HG03103 (cell line): ENCODE data around the gene CPXM2.

ENCODE experiments used
- ATAC-seq: cut with Tn5 transposase; IDR thresholded peaks from one replicate; pipeline ENCODE4 v1.9.1; 2021; ENCODE audit warnings: low read depth; ENCODE audit not compliant: unreplicated experiment

CPXM2 gene

DNA sequence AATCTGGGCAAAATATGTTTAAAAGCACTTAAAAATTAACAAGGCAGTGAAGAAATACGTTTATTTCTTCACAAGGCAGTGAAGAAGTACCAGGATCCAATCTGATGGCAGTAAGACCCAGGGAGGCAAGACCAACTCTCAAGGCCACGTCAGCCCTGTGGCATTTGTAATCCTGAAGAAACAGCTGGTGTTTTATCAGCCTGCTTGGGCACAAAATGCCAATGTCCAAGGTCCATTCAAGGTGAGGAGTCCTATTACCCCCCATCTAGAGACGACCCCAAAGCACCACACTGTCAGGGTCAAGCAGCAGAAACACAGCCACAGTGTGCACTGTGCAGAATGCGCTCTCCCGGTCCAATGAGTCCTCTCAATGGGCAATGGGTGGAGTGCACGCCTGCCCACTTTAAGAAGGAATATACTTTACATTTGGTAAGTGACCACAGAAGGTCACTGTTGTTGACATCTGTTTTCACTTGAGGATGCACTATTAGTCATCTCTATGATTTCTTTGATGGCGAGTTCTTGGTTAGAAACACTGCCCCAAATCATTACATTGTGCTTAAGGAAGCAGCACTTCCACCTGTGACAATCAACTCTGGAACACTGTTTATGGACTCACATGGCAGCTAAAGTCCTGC, 12.8 kb downstream of the CPXM2 start:
- no peak for ATAC-seq

DNA sequence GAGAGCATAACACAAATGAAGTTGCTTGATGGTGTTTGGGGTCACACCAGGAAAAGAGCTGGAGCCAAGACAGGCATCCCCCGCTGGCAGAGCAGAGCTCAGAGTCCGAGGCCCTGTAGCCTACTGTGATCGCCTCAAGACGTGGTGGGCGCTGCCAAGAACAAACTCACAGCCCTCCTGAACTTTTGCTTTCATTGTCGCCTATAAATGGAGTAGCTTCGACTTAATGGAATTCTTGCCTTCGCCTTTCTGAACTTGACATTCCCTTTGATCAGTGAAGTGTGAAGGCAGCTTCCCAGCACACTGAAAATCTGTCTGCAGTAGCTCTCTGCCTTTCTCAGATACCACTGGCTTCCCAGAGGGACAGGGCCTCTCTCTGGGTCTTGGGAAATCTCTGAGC, 21.3 kb downstream of the CPXM2 start:
- no peak for ATAC-seq

DNA sequence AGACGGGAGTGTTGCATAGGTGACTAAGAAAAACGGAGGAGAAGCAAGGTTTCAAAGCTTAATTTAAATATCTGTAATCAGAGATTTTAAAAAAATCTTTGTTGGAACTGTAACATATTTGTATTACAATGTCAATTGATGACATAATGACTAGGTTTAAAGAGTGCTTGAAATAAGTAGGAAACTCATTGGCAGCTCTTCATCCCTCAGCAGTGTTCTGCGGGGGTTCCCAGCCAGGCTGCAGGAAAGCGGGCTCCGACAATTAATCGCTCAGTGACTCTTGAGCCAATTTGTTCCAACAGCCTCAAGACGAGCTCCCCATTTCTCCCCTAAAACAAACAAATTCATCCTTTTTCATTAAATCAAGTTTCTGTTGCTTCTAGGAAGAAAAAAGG, 22.6 kb downstream of the CPXM2 start:
- no peak for ATAC-seq

DNA sequence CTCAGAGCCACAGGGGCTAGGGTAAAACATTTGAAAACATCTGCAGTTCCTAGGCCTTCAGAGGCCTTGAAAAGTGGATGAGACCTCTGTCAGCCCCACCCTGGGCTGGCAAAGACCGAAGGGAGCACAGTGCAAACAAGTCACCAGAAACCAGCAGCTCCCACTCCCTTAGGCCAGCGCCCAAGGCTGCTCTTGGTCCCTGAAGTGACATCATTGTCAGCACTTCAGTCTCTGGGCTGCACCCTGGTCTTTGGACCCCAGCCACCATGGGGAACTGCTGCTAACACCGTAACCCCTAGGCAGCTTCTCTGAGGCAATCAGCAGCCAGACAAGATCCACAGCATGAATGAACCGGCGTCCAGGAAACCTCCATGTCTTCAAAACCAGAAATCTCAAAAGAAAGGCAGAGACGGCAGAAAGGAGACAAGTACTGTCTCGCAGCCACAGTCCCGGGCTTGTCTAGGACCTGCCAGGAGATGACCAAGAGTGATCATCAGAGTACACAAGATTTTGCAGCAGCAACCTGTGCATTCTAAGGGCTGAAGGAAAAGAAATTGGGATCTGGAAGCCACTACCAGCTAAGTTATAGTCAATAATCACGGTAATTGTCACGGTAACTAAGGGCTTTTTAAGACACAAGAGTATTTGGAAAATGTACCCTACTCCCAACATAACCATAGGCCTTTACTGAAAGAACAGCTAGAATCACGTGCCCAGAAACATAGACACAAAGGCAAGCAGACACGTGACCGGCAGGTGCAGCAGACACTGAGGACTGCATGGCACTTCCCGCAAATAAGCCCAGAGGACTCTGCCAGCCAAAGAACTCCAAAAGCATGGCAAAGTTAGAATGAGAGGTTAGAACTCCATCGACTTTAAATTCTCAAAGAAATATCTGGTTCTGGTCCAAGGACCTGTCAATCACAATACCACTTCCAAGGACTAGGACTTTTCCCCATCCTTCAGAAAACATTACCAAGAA, 23.3 kb downstream of the CPXM2 start:
- ATAC-seq = no peak

DNA sequence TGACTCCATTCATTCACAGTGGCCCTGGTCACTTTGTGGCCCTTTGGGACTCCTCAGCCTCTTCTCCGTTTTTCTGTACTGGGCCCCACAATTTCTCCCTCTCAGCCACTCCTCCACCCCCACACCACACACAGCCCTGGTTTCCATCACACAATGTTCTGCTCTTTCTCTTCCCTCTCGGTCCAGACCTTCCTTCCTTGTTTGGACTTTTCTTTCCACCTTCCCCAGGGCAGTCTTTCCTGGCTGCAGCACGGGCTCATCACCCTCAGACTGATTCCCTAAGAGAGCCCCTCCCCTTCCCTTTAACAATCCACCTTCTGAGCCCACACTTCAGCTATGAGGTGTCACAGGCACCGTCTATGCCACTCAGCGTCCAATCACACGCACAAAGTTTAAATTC, 25.7 kb downstream of the CPXM2 start:
- ATAC-seq = no peak

DNA sequence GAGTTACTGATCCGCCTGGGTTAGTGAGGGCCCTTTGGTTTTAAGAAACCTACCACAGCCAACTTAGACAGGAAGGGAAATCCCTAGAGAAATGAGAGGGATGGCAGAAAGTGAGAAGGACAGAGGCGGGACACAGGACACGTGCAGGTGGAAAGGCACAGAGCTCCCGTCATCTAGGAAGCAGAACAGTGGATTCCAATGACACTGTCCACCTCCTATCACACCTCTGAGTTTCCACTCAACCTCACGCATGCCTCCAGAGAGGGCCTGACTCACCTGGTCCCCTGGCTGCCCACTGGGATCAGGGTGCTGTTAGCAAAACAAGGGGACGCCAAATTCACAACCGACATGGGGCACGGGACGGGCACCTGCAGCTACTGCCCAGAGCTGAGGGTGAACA, 26.3 kb downstream of the CPXM2 start:
- ATAC-seq = no peak

DNA sequence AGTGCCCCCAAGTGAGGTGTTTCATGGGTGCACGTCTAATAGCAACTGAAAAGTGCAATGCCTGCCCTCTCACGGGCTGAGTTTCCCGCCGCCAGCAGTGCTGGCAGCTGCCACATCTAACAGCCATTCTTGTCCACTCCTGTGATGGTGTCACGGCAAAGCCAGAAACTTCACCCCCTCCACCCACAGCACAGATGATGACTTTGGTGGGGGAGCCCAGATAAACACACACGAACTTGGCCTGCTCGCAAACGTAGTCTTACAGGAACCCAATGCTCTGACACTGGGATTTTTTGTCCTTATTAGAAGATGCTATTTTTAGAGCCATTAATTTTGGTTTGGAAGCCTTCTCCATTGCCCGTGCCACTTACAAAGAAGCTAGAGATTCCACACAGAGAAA, 26.7 kb downstream of the CPXM2 start:
- ATAC-seq = no peak

DNA sequence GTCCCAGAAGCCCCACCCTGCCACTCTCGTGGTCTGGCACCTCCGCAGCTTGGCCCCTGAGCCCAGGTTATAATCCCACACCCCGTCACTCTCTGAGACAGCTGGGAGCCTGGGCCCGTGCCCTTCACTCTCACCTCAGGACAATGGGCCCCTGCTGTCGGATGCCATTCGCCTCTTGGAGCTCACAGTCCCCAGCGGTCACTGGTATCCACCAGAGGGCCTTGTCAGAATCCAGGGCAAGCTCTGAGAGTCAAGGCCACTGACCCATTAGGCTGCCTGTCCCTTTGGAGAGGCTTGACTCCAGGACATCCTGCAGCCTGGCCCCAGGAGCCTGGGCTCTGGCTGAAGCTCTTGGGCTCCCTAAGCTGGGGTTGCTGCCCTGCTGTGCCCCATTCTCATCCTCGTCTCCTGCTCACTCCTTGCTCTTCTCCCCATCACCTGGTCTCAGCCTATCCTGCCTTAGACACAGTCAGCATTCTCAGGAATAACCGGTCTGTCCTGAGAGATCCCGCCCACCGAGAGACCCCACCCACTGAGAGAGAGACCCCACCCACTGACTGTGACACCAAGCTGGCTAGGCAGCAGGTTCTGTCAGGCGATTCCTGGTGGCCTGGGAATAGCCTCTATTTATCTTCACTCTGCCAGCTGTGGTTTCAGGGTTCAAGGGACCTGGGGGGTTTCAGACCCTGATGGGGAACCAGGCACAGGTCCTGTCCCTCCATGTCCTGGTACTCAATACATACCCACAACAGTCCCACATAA, 27.7 kb downstream of the CPXM2 start:
- no peak for ATAC-seq

DNA sequence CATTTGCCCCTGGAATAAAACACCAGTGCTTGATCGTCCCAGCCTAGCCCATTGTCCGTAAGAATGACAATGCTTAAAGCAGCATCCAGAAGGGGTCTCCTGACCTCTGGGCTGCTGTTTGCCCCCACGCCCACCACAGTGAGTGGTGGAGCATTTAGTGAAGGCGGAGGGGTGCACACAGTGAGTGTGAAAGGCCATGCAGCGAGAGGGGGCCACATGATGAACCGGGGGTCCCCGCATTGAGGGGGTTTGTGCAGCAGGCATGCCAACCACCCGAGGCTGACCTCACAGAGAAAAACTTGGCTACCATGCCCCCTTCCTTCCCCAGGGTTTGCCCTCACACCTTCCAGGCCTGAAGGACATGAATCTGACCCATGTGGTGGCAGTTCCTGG, 28.4 kb downstream of the CPXM2 start:
- ATAC-seq = no peak

DNA sequence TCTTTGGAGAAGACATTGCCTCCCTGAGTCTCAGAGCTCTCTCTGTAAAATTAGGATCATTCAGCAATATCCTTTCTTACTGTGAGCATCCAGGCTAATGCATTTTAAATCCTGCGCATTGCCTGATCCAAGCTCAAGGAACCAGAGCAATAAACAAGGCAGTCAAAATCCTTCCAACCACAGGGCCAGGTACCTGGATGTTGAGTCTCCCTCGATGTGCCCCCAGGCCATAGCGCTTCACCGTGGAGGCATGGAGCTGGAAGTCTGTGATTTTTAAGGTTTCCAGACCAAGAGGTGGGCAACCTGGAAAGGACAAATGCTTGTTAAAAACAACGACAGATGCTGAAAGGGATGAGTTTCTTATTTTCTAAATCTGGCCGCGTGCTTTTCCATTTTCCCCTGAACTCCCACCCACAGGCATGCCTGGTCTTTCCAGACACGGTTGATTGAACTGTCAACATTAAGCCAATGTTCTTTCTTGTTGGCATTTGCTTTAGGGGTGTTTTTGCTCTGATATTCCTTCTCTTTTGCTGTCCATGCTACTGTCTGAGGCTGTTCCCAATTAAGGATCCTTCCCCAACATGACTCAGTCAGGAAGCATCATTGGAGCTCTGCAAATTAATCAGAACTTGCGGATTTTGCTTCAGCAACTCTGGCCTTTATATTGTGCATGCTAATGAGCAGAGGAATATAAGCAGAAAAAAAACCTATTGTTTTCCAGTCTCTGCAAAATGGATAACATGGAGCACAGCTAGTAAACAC, 29.0 kb downstream of the CPXM2 start:
- ATAC-seq = no peak

DNA sequence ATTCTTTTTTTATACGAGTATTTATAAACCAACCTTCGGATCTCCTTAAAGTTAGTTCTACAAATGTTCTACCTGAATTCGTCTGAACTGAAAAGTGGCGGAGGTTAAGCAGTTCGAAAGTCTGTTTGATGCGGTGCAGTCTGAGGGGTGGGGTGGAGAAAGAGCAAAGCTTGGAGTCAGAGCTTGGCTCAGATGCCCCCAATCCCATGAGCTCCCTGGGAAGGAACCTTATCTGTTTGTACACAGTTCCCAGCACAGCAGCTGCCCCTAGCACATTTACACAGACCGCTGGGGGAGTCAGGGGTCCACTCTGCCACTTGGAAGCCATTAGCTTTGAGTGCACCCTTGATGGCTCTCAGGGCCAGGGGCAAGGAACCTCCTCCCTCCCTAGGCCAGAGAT, 30.8 kb downstream of the CPXM2 start:
- no peak for ATAC-seq

DNA sequence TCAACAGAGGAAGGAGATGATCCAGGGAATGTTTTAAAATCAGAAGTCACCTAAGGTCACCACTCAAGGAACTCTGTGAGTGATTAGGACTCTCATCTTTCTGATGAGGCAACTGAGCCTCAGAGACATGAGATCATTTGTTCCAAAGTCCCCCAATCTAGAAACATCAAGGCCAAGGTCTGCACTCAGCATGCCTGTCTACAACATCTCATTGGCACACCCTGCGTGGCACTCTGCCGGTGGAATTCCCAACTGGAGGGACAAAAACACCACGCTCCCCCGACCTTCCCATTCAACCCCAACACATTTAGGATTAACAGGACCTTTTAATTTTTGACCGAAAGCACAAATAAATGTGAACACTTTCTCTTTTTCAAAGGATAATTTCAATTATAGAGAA, 31.4 kb downstream of the CPXM2 start:
- ATAC-seq = no peak

DNA sequence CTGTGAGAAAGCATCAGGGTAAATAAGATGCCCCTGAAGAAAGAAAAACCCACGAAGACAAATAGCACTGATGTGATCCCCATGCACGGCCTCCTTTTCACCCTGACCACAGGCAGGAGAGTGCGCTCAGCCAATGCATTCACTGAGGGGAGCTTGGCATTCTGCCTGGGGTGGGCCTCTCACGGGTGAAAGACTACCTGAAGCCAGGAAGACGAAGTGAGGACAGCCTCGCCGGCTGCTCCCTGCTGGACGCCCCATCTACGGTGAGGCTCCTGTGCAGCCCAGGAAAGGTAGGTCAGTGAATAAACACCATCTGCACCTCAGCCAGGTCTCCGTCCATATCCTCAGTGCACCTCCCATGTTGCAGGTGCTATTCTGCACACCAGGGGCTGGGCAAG, 32.0 kb downstream of the CPXM2 start:
- no peak for ATAC-seq

DNA sequence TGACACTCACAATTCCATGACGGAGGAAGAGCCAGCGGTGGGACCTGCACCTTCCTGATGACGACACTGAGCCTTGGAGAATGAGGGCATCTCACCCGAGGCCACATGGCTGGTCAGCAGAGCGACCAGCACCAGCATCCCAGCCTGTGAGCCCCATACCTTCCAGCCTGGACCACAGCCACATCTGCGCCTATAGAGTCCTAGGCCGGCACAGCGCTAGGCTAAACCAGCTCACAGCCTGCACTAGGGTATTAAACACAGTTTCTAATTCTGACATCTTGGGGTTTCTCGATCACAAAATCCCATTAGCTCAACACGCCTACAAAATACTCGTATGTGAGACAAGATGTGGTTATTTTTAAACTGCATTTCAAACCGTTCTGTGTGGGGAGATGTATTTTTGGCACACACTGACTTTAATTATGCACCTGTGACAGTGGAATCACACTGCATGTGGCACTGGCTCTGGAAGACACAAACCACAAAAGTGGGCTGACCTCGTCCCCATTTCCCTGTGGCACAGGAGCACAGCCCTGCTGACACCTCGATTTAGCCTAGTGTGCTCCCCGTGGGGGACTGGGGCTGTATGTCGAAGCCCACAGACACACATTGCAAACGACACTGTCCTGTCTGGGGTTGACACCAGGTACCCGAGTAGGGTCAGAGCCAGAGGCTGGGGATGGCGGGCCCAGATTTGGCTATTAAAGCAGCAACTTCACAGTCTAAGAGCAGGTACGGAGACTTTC, 32.5 kb downstream of the CPXM2 start:
- ATAC-seq = no peak

DNA sequence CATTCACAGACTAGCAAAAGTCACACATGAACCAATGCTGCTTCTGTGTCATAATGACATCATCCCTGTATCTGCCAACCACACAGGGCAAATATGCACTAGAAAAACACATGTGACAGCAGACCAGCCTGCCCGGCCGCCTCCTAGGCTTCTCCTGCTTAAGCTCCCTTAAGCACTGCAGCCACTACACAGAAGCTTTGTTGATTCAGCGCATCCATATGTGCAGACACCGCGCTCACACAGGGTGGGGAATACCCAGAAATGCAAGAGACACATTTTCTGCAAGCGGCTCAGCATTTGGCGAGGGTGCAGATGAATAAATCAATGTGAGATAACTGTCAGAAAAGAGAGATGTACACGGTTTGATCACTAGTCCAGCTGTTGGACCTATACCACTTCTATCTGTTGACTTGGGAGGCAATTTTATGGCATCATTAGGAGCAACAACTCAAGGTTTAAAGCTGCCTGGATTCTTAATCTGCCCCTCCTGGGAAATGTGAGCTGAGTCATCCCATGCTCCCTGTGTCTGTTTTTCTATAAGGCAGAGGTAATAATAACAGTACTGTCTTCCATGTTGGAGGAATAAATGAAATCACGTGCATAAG, 33.4 kb downstream of the CPXM2 start:
- ATAC-seq = no peak

DNA sequence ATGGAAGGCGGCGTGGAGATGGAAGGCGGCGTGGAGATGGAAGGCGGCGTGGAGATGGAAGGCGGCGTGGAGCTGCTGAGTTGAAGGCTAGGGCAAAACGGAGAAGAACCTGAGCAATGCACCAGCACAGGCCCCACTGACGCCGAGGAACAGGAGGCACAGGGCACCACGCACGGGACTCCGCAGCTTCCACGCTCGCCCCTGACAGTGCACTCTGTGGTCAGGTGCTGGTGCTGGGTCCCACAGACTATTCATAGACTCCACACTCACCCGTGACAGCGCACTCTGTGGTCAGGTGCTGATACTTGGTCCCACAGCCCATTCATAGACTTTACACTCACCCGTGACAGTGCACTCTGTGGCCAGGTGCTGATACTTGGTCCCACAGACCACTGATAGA, 34.0 kb downstream of the CPXM2 start:
- no peak for ATAC-seq

DNA sequence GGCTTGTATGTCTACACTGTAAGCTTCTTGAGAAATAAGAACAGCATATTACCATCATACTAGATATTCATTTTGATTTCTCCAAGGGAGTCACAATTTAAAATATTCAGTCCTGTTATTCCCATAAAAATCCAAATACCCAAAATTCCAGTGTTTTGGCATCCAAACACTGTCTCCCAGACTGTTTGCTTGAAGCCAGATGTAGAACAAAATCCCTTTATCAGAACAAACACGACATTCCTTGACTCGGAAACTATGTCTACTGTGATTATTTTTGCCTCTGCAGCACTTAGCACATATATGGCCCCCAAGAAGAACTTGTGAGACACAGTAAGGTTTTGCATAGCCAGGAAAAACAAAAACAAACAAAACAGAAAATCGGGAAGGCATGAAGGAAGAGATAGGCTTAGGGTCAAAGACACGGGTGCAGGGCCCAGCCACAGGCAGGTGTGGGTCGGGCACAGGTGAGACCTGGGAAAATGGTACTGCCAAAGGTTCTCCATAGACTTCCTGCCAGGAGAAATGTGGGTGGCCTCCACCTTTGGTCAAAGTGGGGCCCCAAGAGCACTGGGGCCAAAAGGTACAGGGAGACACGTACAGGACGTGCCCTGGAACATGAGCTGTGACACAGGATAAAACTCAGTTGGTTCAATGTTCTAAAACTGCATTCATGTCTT, 36.5 kb downstream of the CPXM2 start:
- no peak for ATAC-seq

DNA sequence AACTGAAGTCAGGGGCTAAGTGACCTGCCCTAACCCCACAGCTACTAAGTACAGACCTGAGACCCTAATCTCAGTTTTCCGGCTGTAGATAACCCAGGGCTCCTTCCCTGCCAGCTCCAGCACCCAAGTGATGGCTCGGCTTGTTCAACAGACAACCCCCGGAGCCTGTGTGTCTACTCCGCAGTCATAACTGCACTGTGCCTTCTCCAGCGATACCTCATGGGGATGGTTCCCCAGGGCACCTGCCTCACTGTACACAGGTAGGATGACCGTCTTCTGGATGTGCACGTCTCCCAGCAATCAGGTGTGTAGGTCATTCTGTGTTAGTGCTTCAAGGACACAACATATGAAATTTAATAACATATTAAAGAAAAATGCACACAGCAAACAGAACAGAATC, 37.1 kb downstream of the CPXM2 start:
- no peak for ATAC-seq

DNA sequence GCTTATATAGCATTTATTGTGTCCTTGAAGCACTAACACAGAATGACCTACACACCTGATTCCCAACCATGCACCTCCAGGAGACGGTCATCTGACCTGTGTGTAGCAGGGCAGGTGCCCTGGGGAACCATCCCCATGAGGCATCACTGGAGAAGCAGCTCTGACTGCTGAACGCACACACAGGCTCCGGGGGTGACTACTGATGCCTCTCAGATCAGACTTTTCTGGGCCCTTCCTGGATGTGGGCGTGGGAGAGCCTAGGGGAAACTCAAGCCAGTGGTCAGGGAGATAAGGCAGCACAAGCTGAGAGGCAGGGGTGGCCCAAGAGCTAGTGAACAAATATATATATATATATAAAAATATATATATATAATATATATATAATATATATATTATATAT, 37.6 kb downstream of the CPXM2 start:
- ATAC-seq = no peak
